ENCODE results near the gene HOATZ. TPM values are rescaled to one million over a fixed set of nuclear protein-coding genes. Genes with fewer than 3 reads are reported as not detected.

HOATZ gene
- polyA plus RNA-seq, 1 experiment = not detected

GRCh38 chr11:111537336-111537860 lies 22.8 kb downstream of the HOATZ start:
- H3K4me3 ChIP-seq (ENCODE audit: low read depth, low read length) = no peak overlapping the region
- DNase-seq (ENCODE audit: low read depth) = no peak
- H3K27me3 ChIP-seq (ENCODE audit: control insufficient read depth, insufficient read depth, low read length) = no peaks in the 10 kb centered on the region
- TF ChIP-seq CTCF (IDR thresholded peaks at IDR 0.05; ENCODE audit: insufficient read depth, low read depth, low read length) = no peak
- H3K36me3 ChIP-seq (ENCODE audit: control insufficient read depth, insufficient read depth, low read length) = no peaks in the 10 kb centered on the region
- ChIA-PET CTCF (interaction anchor here (1.2 kb wide), 1 partner anchor 49 kb away, joined by 5 read pairs; no protein-coding TSS in a partner anchor), POLR2A (no interaction called here)

- no peaks in the 10 kb centered on the region for H3K36me3 ChIP-seq (ENCODE audit: control insufficient read depth, insufficient read depth, low read length)
- ChIA-PET POLR2A (no interaction called here), CTCF (interaction anchor here (0.7 to 5.4 kb wide), 3 partner anchors 45 to 83 kb away, joined by 3 to 32 read pairs (median 5); no protein-coding TSS in a partner anchor)
- H3K27me3 ChIP-seq (ENCODE audit: control insufficient read depth, insufficient read depth, low read length) = no peaks in the 10 kb centered on the region
- TF ChIP-seq CTCF (IDR thresholded peaks at IDR 0.05; ENCODE audit: insufficient read depth, low read depth, low read length) = no peak
- DNase-seq (ENCODE audit: low read depth) = no peak
- no peak overlapping the region for H3K4me3 ChIP-seq (ENCODE audit: low read depth, low read length)
Measured at GRCh38 chr11:111538407-111539114, 24.0 kb downstream of the HOATZ start.

- no peak for TF ChIP-seq CTCF (IDR thresholded peaks at IDR 0.05; ENCODE audit: insufficient read depth, low read depth, low read length)
- no peaks in the 10 kb centered on the region for H3K27me3 ChIP-seq (ENCODE audit: control insufficient read depth, insufficient read depth, low read length)
- ChIA-PET CTCF (interaction anchor here (1.1 to 5.4 kb wide), 4 partner anchors 14 to 84 kb away, joined by 3 to 32 read pairs (median 3); no protein-coding TSS in a partner anchor), POLR2A (no interaction called here)
- H3K36me3 ChIP-seq (ENCODE audit: control insufficient read depth, insufficient read depth, low read length) = peaks cover 6% of the 10 kb centered on the region
- DNase-seq (ENCODE audit: low read depth) = no peak
- peak overlapping the region; percentile 56 for H3K4me3 ChIP-seq (ENCODE audit: low read depth, low read length)
Measured at GRCh38 chr11:111539426-111540113, 25.0 kb downstream of the HOATZ start.

- POLR2A ChIA-PET = no interaction called here
- H3K4me3 ChIP-seq (ENCODE audit: low read depth, low read length) = peak within 1 kb of the TSS; percentile 56
- TF ChIP-seq CTCF (IDR thresholded peaks at IDR 0.05; ENCODE audit: insufficient read depth, low read depth, low read length) = 0 out of 2 replicates have a peak, but pooled peaks have one; percentile 8
- no peak for DNase-seq (ENCODE audit: low read depth)
- no peaks in the 10 kb centered on the region for H3K27me3 ChIP-seq (ENCODE audit: control insufficient read depth, insufficient read depth, low read length)
- peaks cover 10% of the 10 kb centered on the region for H3K36me3 ChIP-seq (ENCODE audit: control insufficient read depth, insufficient read depth, low read length)
- CTCF ChIA-PET = interaction anchor here (1.1 to 5.4 kb wide), 4 partner anchors 14 to 85 kb away, joined by 3 to 32 read pairs (median 3); no protein-coding TSS in a partner anchor
Measured at GRCh38 chr11:111540114-111540936, 25.7 kb downstream of the HOATZ start, which contains the start of gene LAYN. LAYN (plus strand) TSS chr11:111540720; CDS start chr11:111540844, 124 bp downstream.

Measured in BJ (cell line).